Stimulated activated naive CD4-positive, alpha-beta T cell (primary cell): ENCODE measurements around the gene UGT1A6.

ENCODE experiments used
- DNase-seq, 6 experiments: peaks; one replicate each; lab custom pipeline; 2025; lab: John Stamatoyannopoulos, UW

UGT1A6 gene

GRCh38 chr2:233768076-233768475 is 75.4 kb downstream of the UGT1A6 start:
- no peak for DNase-seq

DNA sequence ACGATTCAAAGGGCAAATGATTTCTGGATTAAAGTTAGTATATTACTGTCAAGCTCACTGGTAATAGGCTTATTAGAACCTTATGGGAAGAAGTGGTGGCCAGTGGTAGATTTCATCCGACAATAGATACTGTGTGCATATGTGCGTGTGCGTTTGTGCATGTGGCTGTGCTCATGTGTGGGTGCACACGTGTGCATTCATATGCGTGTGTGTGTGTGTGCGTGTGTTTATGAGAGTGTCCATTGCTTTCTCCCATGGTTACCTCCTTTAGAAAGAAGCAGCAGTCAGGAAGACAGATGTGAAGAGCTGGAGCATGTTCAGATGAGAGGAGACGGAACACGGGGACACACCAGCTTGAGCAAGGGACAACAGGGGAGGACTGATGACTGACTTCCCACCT is 76.6 kb downstream of the UGT1A6 start:
- no peak for DNase-seq

GRCh38 chr2:233772153-233772552 is 79.5 kb downstream of the UGT1A6 start:
- DNase-seq: no peak

GRCh38 chr2:233772583-233772982 is 79.9 kb downstream of the UGT1A6 start:
- no peak for DNase-seq

DNA sequence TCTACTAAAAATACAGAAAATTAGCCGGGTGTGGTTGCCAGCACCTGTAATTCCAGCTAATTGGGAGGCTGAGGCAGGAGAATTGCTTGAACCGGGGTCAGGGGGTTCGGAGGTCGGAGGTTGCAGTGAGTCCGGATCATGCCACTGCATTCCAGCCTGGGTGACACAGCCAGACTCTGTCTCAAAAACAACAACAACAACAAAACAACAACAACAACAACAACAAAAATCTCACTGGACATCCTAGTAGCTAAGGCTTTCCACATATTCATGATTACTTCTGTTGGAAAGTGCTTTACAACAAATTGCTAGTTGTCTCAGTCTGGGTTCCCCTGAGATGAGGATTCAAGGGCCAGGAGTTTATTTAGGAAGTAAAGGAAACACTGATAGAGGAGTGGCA is 81.2 kb downstream of the UGT1A6 start:
- DNase-seq: no peak

GRCh38 chr2:233775414-233775813 is 82.7 kb downstream of the UGT1A6 start:
- no peak for DNase-seq

DNA sequence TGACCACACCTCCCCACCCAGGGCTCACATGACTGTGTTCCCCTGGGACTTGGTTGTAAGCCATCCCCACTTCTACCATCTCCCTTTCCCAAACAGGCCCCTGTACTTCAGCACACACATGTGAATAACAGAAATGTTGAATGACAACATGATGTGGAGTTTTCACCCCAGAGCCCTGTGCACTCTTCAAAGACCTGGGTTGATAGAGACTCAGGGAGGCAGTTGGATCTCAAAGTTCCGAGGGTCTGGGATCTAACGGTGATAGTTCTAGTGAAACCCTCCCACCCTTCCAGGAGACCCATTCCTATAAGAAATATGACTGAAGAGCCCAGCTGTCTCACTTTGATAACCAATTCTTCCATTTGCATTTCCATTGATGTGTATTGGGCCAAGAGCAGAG is 85.3 kb downstream of the UGT1A6 start, which contains the start of gene MROH2A:
Gene MROH2A (plus strand): TSS at position 301 of the 400 bp plus-strand sequence. CDS start 1,029 bp downstream, outside the sequence.
- no peak for DNase-seq

DNA sequence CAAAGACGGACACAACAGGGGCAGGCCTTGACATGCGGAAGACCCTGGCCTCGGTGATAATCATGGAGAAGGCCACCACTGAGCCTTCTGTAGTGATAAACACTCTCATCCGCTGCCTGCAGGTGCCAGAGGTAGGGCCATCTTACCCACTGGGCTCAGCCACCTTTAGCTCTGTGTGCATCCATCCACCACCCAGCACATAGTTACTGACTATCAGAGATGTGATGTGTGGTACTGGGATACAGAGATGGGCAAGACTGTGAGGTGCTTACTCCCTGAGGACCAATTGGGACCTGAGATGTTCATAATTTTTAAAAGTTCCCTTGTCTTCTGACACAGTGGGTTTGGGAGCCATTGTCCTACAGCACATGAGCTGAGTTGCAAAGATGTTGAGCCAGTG is 87.0 kb downstream of the UGT1A6 start:
- DNase-seq: no peak

DNA sequence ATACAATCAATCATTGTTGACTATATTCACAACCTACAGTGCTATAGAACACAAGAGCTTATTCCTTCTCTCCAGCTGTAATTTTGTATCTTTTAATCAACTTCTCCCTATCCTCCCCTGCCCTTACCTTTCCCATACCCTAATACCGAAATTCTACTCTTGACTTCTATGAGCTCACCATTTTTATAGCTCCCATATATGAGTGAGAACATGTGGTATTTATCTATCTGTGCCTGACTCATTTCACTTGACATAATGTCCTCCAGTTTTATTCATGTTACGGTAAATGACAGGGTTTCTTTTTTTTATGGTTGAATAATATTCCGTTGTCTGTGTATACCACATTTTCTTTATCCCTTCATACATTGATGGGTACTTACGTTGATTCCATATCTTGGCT is 88.1 kb downstream of the UGT1A6 start:
- no peak for DNase-seq

DNA sequence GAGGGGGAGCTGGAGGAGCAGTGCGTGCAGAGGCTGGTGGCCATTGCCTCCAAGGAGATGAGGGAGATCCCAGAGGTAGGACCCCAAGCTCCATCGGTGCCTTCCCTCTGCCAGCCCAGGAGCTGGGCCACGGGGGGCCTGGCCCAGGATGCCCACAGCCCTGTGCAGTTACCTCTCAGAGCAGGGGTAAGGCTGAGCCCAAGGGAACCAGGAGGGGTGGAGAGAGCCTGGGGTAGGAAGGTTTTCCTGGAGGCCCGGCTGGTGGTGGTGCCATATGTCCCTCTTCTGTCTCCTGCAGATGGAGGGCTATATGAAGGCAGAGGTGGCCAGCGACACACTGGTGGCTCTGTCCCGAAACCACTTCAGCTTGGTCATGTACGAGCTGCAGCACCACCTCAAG is 96.9 kb downstream of the UGT1A6 start:
- no peak for DNase-seq

- no peak for DNase-seq
Observed at GRCh38 chr2:233791151-233791882, 98.6 kb downstream of the UGT1A6 start.

DNA sequence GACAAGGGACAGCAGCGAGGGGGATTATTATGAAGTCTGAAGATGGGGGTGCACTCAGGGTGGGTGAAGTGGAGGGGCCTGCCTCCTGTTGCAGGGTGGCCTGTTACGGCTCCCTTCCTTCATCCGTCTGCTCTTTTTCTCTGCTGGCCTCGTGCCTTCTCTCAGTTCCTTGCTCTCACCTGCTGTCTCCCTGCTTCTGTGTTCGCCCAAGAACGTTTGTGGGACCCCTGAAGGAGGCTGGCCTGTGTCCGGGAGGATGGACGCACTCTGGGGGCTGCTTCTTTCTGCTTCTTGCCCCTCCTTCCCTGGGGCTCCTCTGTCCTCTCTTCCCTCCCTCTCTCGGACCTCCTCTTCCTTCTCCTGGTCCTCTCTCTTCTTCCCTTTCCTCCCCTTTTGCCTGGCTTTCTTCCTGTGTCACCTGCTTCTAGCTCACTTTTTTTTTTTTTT is 99.2 kb downstream of the UGT1A6 start:
- no peak for DNase-seq

- DNase-seq: no peak
Observed at GRCh38 chr2:233792720-233793119, 100.0 kb downstream of the UGT1A6 start.

- DNase-seq: no peak
Observed at GRCh38 chr2:233793465-233794127, 100.9 kb downstream of the UGT1A6 start.

DNA sequence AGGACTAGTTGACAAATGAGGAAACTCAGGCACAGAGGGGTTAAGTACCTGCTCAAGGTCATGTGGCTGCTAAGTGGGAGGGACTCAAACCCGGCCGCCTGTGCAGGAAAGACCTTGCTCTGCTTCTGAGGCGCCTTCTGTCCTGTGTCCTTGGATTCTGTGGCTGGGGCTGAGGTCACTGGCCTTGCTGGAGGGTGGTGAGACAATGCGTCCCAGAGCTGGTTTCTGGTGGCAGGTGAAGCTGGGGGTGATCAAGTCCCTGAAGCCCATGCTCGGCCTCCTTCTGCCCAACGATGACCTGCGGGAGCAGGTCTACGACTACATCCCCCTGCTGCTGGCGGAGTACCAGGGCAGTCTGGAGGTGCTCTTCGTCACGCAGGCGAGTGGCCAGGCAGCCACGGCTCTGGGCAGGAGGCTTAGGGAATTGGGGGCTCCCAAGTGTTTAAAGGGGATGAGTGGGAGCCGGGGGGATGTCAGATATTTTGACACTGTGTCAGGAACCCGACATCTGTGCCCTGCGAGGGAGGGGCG is 101.5 kb downstream of the UGT1A6 start:
- no peak for DNase-seq

DNA sequence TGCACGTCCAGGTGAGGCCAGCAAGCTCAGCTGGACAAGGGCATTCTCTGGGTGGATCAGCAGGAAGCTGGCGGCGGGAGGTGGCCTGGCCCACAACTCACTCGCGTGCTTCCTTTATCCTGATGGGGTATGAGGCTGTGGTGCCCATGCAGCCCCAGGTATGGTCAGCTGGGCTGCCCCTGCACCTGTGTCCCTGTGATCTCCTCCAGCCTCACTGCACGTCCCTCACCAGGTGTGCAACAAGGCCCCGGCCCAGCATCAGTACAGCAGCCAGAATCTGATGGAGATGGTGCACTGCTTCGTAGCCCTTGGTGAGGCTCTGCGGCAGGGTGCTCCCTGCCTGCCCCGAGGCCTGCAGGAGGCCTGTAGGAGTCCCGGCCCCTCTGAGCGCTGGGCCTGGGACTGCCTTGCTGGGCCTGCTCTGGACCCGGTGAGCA is 103.1 kb downstream of the UGT1A6 start:
- no peak for DNase-seq

DNA sequence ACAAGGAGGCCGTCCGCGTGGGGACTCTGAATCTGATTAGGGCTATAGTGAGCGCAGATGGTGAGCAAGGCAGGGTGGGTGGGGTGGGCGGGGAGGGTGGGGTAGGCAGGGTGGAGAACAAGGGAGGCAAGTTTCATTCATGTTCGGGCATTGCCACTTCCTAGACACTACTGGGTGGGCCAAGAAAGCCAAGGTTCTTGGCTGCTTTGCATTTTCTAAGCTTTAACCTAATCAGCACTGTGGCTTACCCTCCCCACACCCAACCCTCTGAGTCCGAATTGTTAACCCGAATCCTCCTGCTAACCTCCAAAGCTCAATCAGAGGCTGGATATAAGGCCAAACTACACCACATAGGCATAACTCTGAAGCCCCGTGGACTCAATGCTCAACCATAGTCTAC is 103.6 kb downstream of the UGT1A6 start:
- DNase-seq: no peak

GRCh38 chr2:233798335-233799086 is 105.8 kb downstream of the UGT1A6 start:
- no peak for DNase-seq

- DNase-seq: no peak
Observed at GRCh38 chr2:233799087-233799665, 106.5 kb downstream of the UGT1A6 start.

DNA sequence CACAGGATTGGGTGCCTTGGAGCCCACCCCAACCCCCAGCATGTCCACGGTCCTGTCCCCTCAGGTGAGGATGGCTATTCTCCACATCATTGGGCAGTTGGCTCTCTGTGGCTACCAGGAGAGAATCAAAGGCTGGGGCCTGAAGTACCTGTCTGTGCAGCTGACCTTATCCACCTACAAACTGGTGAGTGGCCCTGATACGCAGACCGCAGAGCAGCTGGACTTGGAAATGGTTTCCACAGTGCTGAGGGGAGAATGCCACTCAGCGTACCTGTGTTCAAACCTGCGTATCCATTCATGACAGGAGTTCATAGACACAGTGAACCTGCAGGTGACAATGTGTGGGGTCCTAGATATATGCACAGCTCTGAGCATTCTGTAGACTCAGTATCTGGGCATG is 107.0 kb downstream of the UGT1A6 start:
- DNase-seq: no peak

GRCh38 chr2:233800208-233800607 is 107.5 kb downstream of the UGT1A6 start:
- no peak for DNase-seq
